ENCODE data around the gene MYEOV. TPM values are rescaled to one million over a fixed set of nuclear protein-coding genes. Genes with fewer than 3 reads are reported as not detected.
A peak's percentile ranks its signal among the peaks of the same experiment; 100 is the strongest.

The MYEOV gene
- total RNA-seq, 1 experiment from 2014 or later, result 0.22 TPM

GRCh38 chr11:69325446-69325845 lies 31.5 kb downstream of the MYEOV start:
- Histone ChIP-seq H3K9me3 (ENCODE audit: control insufficient read depth, low read depth, low read length) (no peaks in the 10 kb centered on the region), H3K9ac (ENCODE audit: extremely low read depth, insufficient read length, low read length) (no peak overlapping the region), H2BK12ac (ENCODE audit: insufficient read length, low read depth, low read length) (no peak overlapping the region), H3K23ac (ENCODE audit: insufficient read length, low read depth, low read length) (no peak overlapping the region), H4K8ac (replicated peaks; ENCODE audit: insufficient read length, low read depth, low read length) (no peak overlapping the region), H3K4me1 (ENCODE audit: insufficient read depth, low read length) (no peaks in the 10 kb centered on the region), H4K5ac (ENCODE audit: insufficient read length, low read depth, low read length) (no peak overlapping the region), H3K4me2 (ENCODE audit: insufficient read depth, insufficient read length, low read length) (no peak overlapping the region), H3K79me1 (ENCODE audit: insufficient read depth, low read depth, low read length, poor library complexity, severe bottlenecking) (no peaks in the 10 kb centered on the region), H2BK20ac (ENCODE audit: low read depth, low read length, poor library complexity, severe bottlenecking) (no peak overlapping the region), H3K18ac (ENCODE audit: insufficient read length, low read depth, low read length) (no peak overlapping the region), H2BK120ac (ENCODE audit: low read depth, low read length, poor library complexity, severe bottlenecking) (no peak overlapping the region), H3K27ac (ENCODE audit: insufficient read length, low read depth, low read length) (no peak overlapping the region), H3K27me3 (ENCODE audit: insufficient read depth, low read length) (0 out of 2 replicates have a peak, but pooled peaks cover 2% of the 10 kb centered on the region), H2AK5ac (ENCODE audit: insufficient read length, low read length) (no peak overlapping the region), H3K79me2 (ENCODE audit: insufficient read depth, low read length) (no peaks in the 10 kb centered on the region), H3K56ac (ENCODE audit: insufficient read length, low read depth, low read length) (no peak overlapping the region), H4K20me1 (ENCODE audit: control insufficient read depth, insufficient read depth, insufficient read length) (no peaks in the 10 kb centered on the region), H4K91ac (ENCODE audit: insufficient read length, low read depth, low read length) (no peak overlapping the region), H3K4ac (ENCODE audit: low read depth, low read length) (no peak overlapping the region), H3T11ph (ENCODE audit: low read length) (no peak overlapping the region), H2BK5ac (ENCODE audit: insufficient read length, low read length) (no peak overlapping the region), H3K14ac (ENCODE audit: insufficient read depth, low read length) (no peak overlapping the region), H3K23me2 (ENCODE audit: insufficient read length, low read depth, low read length, poor library complexity, severe bottlenecking) (no peaks in the 10 kb centered on the region), H2AFZ (ENCODE audit: low read length) (no peak overlapping the region), H2BK15ac (ENCODE audit: low read depth, low read length) (no peak overlapping the region)
- H3K4me3 Mint-ChIP-seq, result no peak overlapping the region
- H3K36me3 Mint-ChIP-seq (ENCODE audit: insufficient read depth in 1 of 3, low read depth in 3 of 3), result no peaks in the 10 kb centered on the region
- H3K27me3 Mint-ChIP-seq (ENCODE audit: low read depth), result no peaks in the 10 kb centered on the region
- H3K4me1 Mint-ChIP-seq, result peaks cover 2 to 4% of the 10 kb centered on the region in 2 experiments; a peak in 3 of 4 replicates
- H3K27ac Mint-ChIP-seq, result no peak overlapping the region
- TF ChIP-seq CTCF (conservative IDR thresholded peaks at IDR 0.05), result no peak
- peak; percentile 7 for DNase-seq
- H3K9me3 Mint-ChIP-seq, result no peaks in the 10 kb centered on the region
- WGBS (ENCODE audit: extremely low coverage, insufficient read length, low lambda C conversion rate), result no CpG with 5 or more reads among the region's 8 CpGs

Data from H9 (cell line).